Fibroblast of gingiva (primary cell): Measurements from ENCODE around the gene XPA.

Experiments
- DNase-seq: peaks from one replicate; pipeline ENCODE4 v3.0.0-alpha.2; 2011; ENCODE audit warnings: low read depth

The XPA gene

GRCh38 chr9:97651646-97652045, 45.5 kb downstream of the XPA start:
- no peak for DNase-seq

GRCh38 chr9:97647996-97648395, 49.1 kb downstream of the XPA start:
- no peak for DNase-seq

GRCh38 chr9:97645720-97646119, 51.4 kb downstream of the XPA start:
- DNase-seq = no peak

GRCh38 chr9:97640325-97640724, 56.8 kb downstream of the XPA start:
- DNase-seq = no peak

- no peak for DNase-seq
Observed at GRCh38 chr9:97638666-97639065, 58.5 kb downstream of the XPA start.

- DNase-seq = no peak
Observed at GRCh38 chr9:97636903-97637302, 60.2 kb downstream of the XPA start.

GRCh38 chr9:97635026-97635425, 62.1 kb downstream of the XPA start:
- no peak for DNase-seq

GRCh38 chr9:97633859-97634490, 63.2 kb downstream of the XPA start:
- DNase-seq = no peak

- DNase-seq = peak; percentile 99
Observed at GRCh38 chr9:97632985-97633858, 63.9 kb downstream of the XPA start, which contains the start of the genes NCBP1 and TSTD2. Gene NCBP1 (plus strand): TSS chr9:97633821. CDS start chr9:97633882, 61 bp downstream. Gene TSTD2 (minus strand): TSS chr9:97633368. CDS start chr9:97627562, 5,806 bp downstream.

- DNase-seq = peak; percentile 84
Observed at GRCh38 chr9:97632248-97632984, 64.7 kb downstream of the XPA start.

GRCh38 chr9:97630591-97630990, 66.5 kb downstream of the XPA start:
- DNase-seq = no peak

- no peak for DNase-seq
Observed at GRCh38 chr9:97629156-97629555, 68.0 kb downstream of the XPA start.

GRCh38 chr9:97628668-97629067, 68.5 kb downstream of the XPA start:
- DNase-seq = no peak

- DNase-seq = no peak
Observed at GRCh38 chr9:97627624-97628023, 69.5 kb downstream of the XPA start.

GRCh38 chr9:97625620-97626019, 71.5 kb downstream of the XPA start:
- DNase-seq = no peak
